Measurements from ENCODE around the gene SIGLEC9. TPM values are rescaled to one million over a fixed set of nuclear protein-coding genes. Genes with fewer than 3 reads are reported as not detected.

Gene SIGLEC9
- total and polyA plus RNA-seq, 8 donors, result 0.19 to 4.1 (median 0.91) TPM

DNA sequence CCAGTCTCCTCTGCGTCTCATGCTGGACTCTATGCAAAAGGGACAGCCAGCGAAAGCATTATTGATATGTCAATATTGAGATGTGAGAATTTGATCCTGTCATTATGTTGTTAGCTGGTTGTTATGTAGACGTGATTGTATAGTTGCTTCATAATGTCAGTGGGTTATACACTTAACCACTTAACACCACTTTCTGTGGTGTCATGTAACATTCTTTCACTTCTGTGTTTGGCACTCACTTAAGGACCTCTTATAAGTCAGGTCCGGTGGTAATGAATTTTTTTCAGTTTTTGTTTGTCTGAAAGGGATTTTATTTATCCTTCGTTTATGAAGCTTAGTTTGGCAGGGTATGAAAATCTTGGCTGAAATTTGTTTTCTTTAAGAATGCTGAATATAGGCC lies 10.3 kb downstream of the SIGLEC9 start:
- no peak for TF ChIP-seq CTCF (IDR thresholded peaks at IDR 0.05)
- no peaks in the 10 kb centered on the region for H3K4me1 ChIP-seq
- H3K27me3 ChIP-seq, result no peaks in the 10 kb centered on the region
- no peak overlapping the region for H3K4me3 ChIP-seq
- ATAC-seq, result no peak
- no peaks in the 10 kb centered on the region for H3K36me3 ChIP-seq
- no peaks in the 10 kb centered on the region for H3K9me3 ChIP-seq
- no peak for FAIRE-seq
- intact Hi-C loops (cut with DNase I), result no loop called here
- 61 to 73% methylated on average over 5 of the region's 5 CpGs for WGBS, 2 donors
- no peak overlapping the region for H3K27ac ChIP-seq
- no peak for DNase-seq

GRCh38 chr19:51135986-51136762 lies 11.5 kb downstream of the SIGLEC9 start:
- no peaks in the 10 kb centered on the region for H3K36me3 ChIP-seq
- peaks cover 0 to 7% (median 0%) of the 10 kb centered on the region in 4 donors for H3K27me3 ChIP-seq
- FAIRE-seq (no peak), ATAC-seq (no peak), DNase-seq (no peak)
- 49 to 59% methylated on average over 8 of the region's 8 CpGs for WGBS, 2 donors
- no peak for TF ChIP-seq CTCF (IDR thresholded peaks at IDR 0.05)
- H3K4me3 ChIP-seq, result no peak overlapping the region
- H3K27ac ChIP-seq, result peak overlapping the region in 1 of 4 donors; percentile 44
- no peaks in the 10 kb centered on the region for H3K9me3 ChIP-seq
- H3K4me1 ChIP-seq, result no peaks in the 10 kb centered on the region
- intact Hi-C loops (cut with DNase I), result no loop called here

GRCh38 chr19:51136851-51137551 lies 12.3 kb downstream of the SIGLEC9 start:
- H3K27ac ChIP-seq, result peak overlapping the region in 1 of 4 donors; percentile 44
- no peak for TF ChIP-seq CTCF (IDR thresholded peaks at IDR 0.05)
- 54 to 59% methylated on average over 12 of the region's 12 CpGs for WGBS, 2 donors

GRCh38 chr19:51137792-51138425 lies 13.2 kb downstream of the SIGLEC9 start:
- no peaks in the 10 kb centered on the region for H3K36me3 ChIP-seq
- no peak for TF ChIP-seq CTCF (IDR thresholded peaks at IDR 0.05)
- H3K4me3 ChIP-seq, result no peak overlapping the region
- WGBS, 2 donors, result 56 to 60% methylated on average over 9 of the region's 9 CpGs
- H3K9me3 ChIP-seq, result no peaks in the 10 kb centered on the region
- H3K4me1 ChIP-seq, result no peaks in the 10 kb centered on the region
- peak overlapping the region in 2 of 4 donors; percentile 23 to 24 for H3K27ac ChIP-seq
- no peak for FAIRE-seq
- no peak for DNase-seq
- intact Hi-C loops (cut with DNase I), result no loop called here
- H3K27me3 ChIP-seq, result peaks cover 0 to 7% (median 0%) of the 10 kb centered on the region in 4 donors
- ATAC-seq, result no peak

More at GRCh38 chr19:51136851-51137551, 12.3 kb downstream of the SIGLEC9 start:
- no peak for FAIRE-seq
- H3K4me1 ChIP-seq, result no peaks in the 10 kb centered on the region
- intact Hi-C loops (cut with DNase I), result no loop called here
- peaks cover 0 to 7% (median 0%) of the 10 kb centered on the region in 4 donors for H3K27me3 ChIP-seq
- no peaks in the 10 kb centered on the region for H3K36me3 ChIP-seq
- peak in 3 of 4 donors; percentile 43 to 71 (median 55) for ATAC-seq
- no peak overlapping the region for H3K4me3 ChIP-seq
- no peaks in the 10 kb centered on the region for H3K9me3 ChIP-seq
- DNase-seq, result no peak
